Activated CD4-positive, CD25-positive, alpha-beta regulatory T cell treated with anti-CD3 and anti-CD28 coated beads, Interleukin-2, amount 50 U/mL, for 24 hours (primary cell): ENCODE results near the gene ADGRD2.

Experiments
- ATAC-seq, 2 donors: fragments of 150-1000 bp; cut with Tn5 transposase; one replicate each; pipeline ENCODE4 v1.10.0; 2021; ENCODE audit warnings: mild to moderate bottlenecking in 1 of 2, moderate library complexity in 1 of 2

ADGRD2 gene

GRCh38 chr9:124457887-124458431 lies 7.7 kb downstream of the ADGRD2 start:
- no peak for ATAC-seq

- ATAC-seq = no peak
Observed at GRCh38 chr9:124458441-124458840, 8.2 kb downstream of the ADGRD2 start.

GRCh38 chr9:124462739-124463138 lies 12.5 kb downstream of the ADGRD2 start:
- no peak for ATAC-seq

GRCh38 chr9:124465736-124466135 lies 15.5 kb downstream of the ADGRD2 start:
- no peak for ATAC-seq

GRCh38 chr9:124467410-124468060 lies 17.3 kb downstream of the ADGRD2 start:
- no peak for ATAC-seq

- ATAC-seq = no peak
Observed at GRCh38 chr9:124468061-124468740, 17.9 kb downstream of the ADGRD2 start.

- no peak for ATAC-seq
Observed at GRCh38 chr9:124469011-124469832, 19.0 kb downstream of the ADGRD2 start.

- no peak for ATAC-seq
Observed at GRCh38 chr9:124470306-124470705, 20.1 kb downstream of the ADGRD2 start.

GRCh38 chr9:124470726-124471125 lies 20.5 kb downstream of the ADGRD2 start:
- ATAC-seq = no peak

GRCh38 chr9:124471761-124472160 lies 21.5 kb downstream of the ADGRD2 start:
- ATAC-seq = no peak

- no peak for ATAC-seq
Observed at GRCh38 chr9:124472770-124473169, 22.5 kb downstream of the ADGRD2 start.

GRCh38 chr9:124473310-124473709 lies 23.1 kb downstream of the ADGRD2 start:
- ATAC-seq = no peak

GRCh38 chr9:124474151-124474550 lies 23.9 kb downstream of the ADGRD2 start:
- no peak for ATAC-seq

- no peak for ATAC-seq
Observed at GRCh38 chr9:124475158-124475867, 25.1 kb downstream of the ADGRD2 start.

- ATAC-seq = no peak
Observed at GRCh38 chr9:124475868-124476690, 25.8 kb downstream of the ADGRD2 start.

GRCh38 chr9:124477211-124477647 lies 27.0 kb downstream of the ADGRD2 start:
- no peak for ATAC-seq

GRCh38 chr9:124477648-124478285 lies 27.5 kb downstream of the ADGRD2 start:
- ATAC-seq = no peak

GRCh38 chr9:124478354-124478753 lies 28.1 kb downstream of the ADGRD2 start:
- no peak for ATAC-seq

- ATAC-seq = no peak
Observed at GRCh38 chr9:124479371-124479770, 29.1 kb downstream of the ADGRD2 start.

GRCh38 chr9:124479947-124480620 lies 29.8 kb downstream of the ADGRD2 start:
- no peak for ATAC-seq

GRCh38 chr9:124480621-124480981 lies 30.4 kb downstream of the ADGRD2 start:
- no peak for ATAC-seq
